ENCODE data around the gene PTPRZ1.

GRCh38 chr7:121960678-121961077, 87.7 kb downstream of the PTPRZ1 start:
- TF ChIP-seq POLR2A (IDR thresholded peaks at IDR 0.05) = no peak
- TF ChIP-seq, protein P1, sequence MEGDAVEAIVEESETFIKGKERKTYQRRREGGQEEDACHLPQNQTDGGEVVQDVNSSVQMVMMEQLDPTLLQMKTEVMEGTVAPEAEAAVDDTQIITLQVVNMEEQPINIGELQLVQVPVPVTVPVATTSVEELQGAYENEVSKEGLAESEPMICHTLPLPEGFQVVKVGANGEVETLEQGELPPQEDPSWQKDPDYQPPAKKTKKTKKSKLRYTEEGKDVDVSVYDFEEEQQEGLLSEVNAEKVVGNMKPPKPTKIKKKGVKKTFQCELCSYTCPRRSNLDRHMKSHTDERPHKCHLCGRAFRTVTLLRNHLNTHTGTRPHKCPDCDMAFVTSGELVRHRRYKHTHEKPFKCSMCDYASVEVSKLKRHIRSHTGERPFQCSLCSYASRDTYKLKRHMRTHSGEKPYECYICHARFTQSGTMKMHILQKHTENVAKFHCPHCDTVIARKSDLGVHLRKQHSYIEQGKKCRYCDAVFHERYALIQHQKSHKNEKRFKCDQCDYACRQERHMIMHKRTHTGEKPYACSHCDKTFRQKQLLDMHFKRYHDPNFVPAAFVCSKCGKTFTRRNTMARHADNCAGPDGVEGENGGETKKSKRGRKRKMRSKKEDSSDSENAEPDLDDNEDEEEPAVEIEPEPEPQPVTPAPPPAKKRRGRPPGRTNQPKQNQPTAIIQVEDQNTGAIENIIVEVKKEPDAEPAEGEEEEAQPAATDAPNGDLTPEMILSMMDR (IDR thresholded peaks at IDR 0.05) = no peak
